ENCODE results near the gene RASGEF1B.

DNA sequence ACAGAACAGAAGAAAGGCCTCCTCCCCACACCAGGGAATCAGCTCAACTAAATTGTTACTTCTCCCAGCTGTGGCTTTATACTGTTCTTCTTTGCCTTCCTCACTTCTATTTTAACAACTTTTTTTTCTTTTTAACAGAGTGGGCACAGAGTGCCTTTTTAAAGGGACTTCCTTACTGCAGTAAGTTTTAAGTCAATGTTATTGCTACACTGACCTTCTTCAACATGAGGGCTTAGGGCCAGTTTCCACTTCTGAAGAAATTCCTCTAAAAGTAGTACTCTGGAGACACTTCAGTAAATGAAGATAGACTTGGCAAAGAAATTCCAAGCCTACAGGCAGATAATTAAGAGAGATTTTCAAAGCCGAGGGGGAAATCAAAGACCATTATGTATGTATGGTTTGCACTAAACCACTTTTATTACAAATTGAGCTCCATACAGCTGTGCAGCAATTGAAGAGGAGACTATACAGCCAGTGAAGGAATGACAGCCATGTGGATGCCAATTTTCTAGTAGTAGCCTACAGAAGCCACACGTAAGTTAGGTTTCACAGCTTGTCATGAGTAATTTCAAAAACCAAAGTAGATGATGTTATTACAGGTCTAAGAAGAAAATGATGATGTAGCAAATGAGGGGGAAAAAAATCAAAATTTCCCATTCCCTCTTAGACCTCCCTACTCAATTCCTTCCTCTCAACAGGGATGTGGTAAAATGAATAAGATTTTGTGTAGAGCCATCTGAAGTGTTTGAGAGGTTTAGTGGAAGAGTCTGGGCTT lies 36.9 kb upstream of the RASGEF1B start:
- TF ChIP-seq, protein P1, sequence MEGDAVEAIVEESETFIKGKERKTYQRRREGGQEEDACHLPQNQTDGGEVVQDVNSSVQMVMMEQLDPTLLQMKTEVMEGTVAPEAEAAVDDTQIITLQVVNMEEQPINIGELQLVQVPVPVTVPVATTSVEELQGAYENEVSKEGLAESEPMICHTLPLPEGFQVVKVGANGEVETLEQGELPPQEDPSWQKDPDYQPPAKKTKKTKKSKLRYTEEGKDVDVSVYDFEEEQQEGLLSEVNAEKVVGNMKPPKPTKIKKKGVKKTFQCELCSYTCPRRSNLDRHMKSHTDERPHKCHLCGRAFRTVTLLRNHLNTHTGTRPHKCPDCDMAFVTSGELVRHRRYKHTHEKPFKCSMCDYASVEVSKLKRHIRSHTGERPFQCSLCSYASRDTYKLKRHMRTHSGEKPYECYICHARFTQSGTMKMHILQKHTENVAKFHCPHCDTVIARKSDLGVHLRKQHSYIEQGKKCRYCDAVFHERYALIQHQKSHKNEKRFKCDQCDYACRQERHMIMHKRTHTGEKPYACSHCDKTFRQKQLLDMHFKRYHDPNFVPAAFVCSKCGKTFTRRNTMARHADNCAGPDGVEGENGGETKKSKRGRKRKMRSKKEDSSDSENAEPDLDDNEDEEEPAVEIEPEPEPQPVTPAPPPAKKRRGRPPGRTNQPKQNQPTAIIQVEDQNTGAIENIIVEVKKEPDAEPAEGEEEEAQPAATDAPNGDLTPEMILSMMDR (conservative IDR thresholded peaks at IDR 0.05 in 1 of 2, IDR thresholded peaks at IDR 0.05 in 1 of 2; ENCODE audit: extremely low read depth in 1 of 2, insufficient read depth in 1 of 2, low read depth in 1 of 2, low read length in 2 of 2) = no peak
- TF ChIP-seq EZH2 (IDR thresholded peaks at IDR 0.05; ENCODE audit: borderline replicate concordance, low read length) = no peak

All from mammary epithelial cell (primary cell).